Natural killer cell (primary cell): ENCODE data around the gene CREB5. TPM values are rescaled to one million over a fixed set of nuclear protein-coding genes. Genes with fewer than 3 reads are reported as not detected.
"Not testable (repeated sequence)": the region's sequence is repeated elsewhere in the genome, so short reads cannot be mapped to it uniquely, and the experiment has no call there.

Experiments
- ATAC-seq, 3 donors: fragments of 150-1000 bp in 2 of 3; fragments of 200-7000 bp in 1 of 3; cut with Tn5 transposase; 1 replicate in 1 of 3; 2 replicates in 2 of 3; pipeline ENCODE4 v1.10.0; 2021; ENCODE audit warnings: mild to moderate bottlenecking in 2 of 3, moderate library complexity in 2 of 3
- DNase-seq, 2 donors: peaks; one replicate each; pipeline versions ENCODE4 v3.0.0 to v3.0.0-alpha.2; 2013 to 2021; ENCODE audit warnings: mixed read lengths in 1 of 2
- H3K27ac ChIP-seq: one replicate; pipeline ENCODE4 v1.5.1; 2013; ENCODE audit warnings: mild to moderate bottlenecking, low read length
- H3K27me3 ChIP-seq: one replicate; pipeline ENCODE4 v1.6.1; 2013; ENCODE audit warnings: low read length; ENCODE audit not compliant: control insufficient read depth, insufficient read depth
- H3K36me3 ChIP-seq: one replicate; pipeline ENCODE4 v1.6.1; 2013; ENCODE audit warnings: low read length; ENCODE audit not compliant: control insufficient read depth, insufficient read depth
- H3K4me1 ChIP-seq: one replicate; pipeline ENCODE4 v1.6.1; 2013; ENCODE audit warnings: low read length; ENCODE audit not compliant: control insufficient read depth, insufficient read depth
- H3K4me3 ChIP-seq: one replicate; pipeline ENCODE4 v1.5.1; 2013; ENCODE audit warnings: low read length
- H3K9me3 ChIP-seq: one replicate; pipeline ENCODE4 v1.6.1; 2013; ENCODE audit warnings: low read length; ENCODE audit not compliant: control insufficient read depth, insufficient read depth
- H3K27ac Mint-ChIP-seq, 2 donors: one replicate each; pipeline ENCODE4 v1.8.0; 2022; ENCODE audit warnings: mild to moderate bottlenecking in 2 of 2, mixed read lengths in 2 of 2, moderate library complexity in 1 of 2
- H3K27me3 Mint-ChIP-seq, 2 donors: one replicate each; pipeline ENCODE4 v1.8.0; 2022; ENCODE audit warnings: low read depth in 2 of 2, mixed read lengths in 2 of 2
- H3K36me3 Mint-ChIP-seq: one replicate; pipeline ENCODE4 v1.8.0; 2022; ENCODE audit warnings: mixed read lengths
- H3K4me1 Mint-ChIP-seq, 2 donors: one replicate each; pipeline ENCODE4 v1.8.0; 2022; ENCODE audit warnings: mixed read lengths in 2 of 2
- H3K4me3 Mint-ChIP-seq: one replicate; pipeline ENCODE4 v1.8.0; 2022; ENCODE audit warnings: mild to moderate bottlenecking, moderate library complexity, mixed read lengths
- H3K9me3 Mint-ChIP-seq, 2 donors: one replicate each; pipeline ENCODE4 v1.8.0; 2022; ENCODE audit warnings: mixed read lengths in 2 of 2
- CTCF ChIP-seq: fragments of 200-600 bp; IDR thresholded peaks from one replicate; pipeline ENCODE4 v1.8.0; 2022; ENCODE audit warnings: antibody characterized with exemption
- WGBS: methylation state at CpG from one replicate; pipeline ENCODE4 v1.1.7; 2013; ENCODE audit warnings: missing lambda C conversion rate; ENCODE audit not compliant: insufficient coverage; 5-methylcytosine and 5-hydroxymethylcytosine counted together
- intact Hi-C: fragments of 100-400 bp; cut with micrococcal nuclease; formaldehyde crosslinking; loops from one replicate; pipeline ENCODE4 v1.14.2; 2022
- total RNA-seq, 4 donors: library from RNA; stranded (reverse); fragments of 120-200 nt in 1 of 4; gene quantifications; one replicate each; pipeline versions ENCODE4 v1.2.3 to v1.2.4, GENCODE V29; 2013 to 2022

Gene CREB5
- total RNA-seq, 3 donors from 2014 or later (not counting 1 experiment from before 2014, with no cell fraction given), result 0.52 to 7.0 (median 0.89) TPM

GRCh38 chr7:28550580-28551186 lies 138.4 kb downstream of the CREB5 start:
- Histone ChIP-seq H3K27ac (no peak overlapping the region), H3K9me3 (no peaks in the 10 kb centered on the region), H3K4me3 (no peak overlapping the region), H3K36me3 (no peaks in the 10 kb centered on the region), H3K4me1 (no peaks in the 10 kb centered on the region), H3K27me3 (no peaks in the 10 kb centered on the region)
- DNase-seq (no peak), ATAC-seq (no peak)
- 91% methylated on average over 6 of the region's 7 CpGs for WGBS
- intact Hi-C loops, result no loop called here
- Mint-ChIP-seq H3K4me3 (no peak overlapping the region), H3K36me3 (peaks cover 8% of the 10 kb centered on the region), H3K4me1 (no peaks in the 10 kb centered on the region), H3K27me3 (peaks cover 26 to 79% of the 10 kb centered on the region in 2 donors), H3K9me3 (peaks cover 0 to 2% of the 10 kb centered on the region in 2 donors), H3K27ac (no peak overlapping the region)
- no peak for TF ChIP-seq CTCF

GRCh38 chr7:28551331-28551730 lies 139.0 kb downstream of the CREB5 start:
- no peak for TF ChIP-seq CTCF
- H3K4me1 ChIP-seq, result no peaks in the 10 kb centered on the region
- H3K4me3 ChIP-seq, result no peak overlapping the region
- H3K9me3 Mint-ChIP-seq, result peaks cover 0 to 2% of the 10 kb centered on the region in 2 donors
- H3K27me3 Mint-ChIP-seq, result peaks cover 23 to 75% of the 10 kb centered on the region in 2 donors
- peaks cover 8% of the 10 kb centered on the region for H3K36me3 Mint-ChIP-seq
- no peaks in the 10 kb centered on the region for H3K9me3 ChIP-seq
- H3K27ac Mint-ChIP-seq, result no peak overlapping the region
- no peaks in the 10 kb centered on the region for H3K4me1 Mint-ChIP-seq
- no peak for DNase-seq
- H3K27ac ChIP-seq, result no peak overlapping the region
- intact Hi-C loops, result no loop called here
- H3K36me3 ChIP-seq, result no peaks in the 10 kb centered on the region
- no peak overlapping the region for H3K4me3 Mint-ChIP-seq
- WGBS, result 27% methylated on average over 5 of the region's 5 CpGs
- H3K27me3 ChIP-seq, result no peaks in the 10 kb centered on the region
- ATAC-seq, result no peak

DNA sequence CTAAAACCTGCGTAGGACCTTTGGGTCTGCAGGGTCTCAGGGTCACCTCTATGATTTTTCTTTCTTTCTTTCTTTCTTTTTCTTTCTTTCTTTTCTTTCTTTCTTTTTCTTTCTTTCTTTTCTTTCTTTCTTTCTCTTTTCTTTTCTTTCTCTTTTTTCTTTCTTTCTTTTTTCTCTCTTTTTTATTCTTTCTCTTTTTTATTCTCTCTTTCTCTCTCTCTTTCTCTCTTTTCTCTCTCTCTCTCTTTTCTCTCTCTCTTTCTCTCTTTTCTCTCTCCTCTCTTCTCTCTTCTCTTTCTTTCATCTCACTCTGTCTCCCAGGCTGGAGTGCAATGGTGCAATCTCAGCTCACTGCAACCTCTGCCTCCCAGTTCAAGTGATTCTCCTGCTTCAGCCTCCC lies 139.4 kb downstream of the CREB5 start:
- H3K9me3 Mint-ChIP-seq, H3K36me3 ChIP-seq, H3K27ac ChIP-seq, H3K4me3 ChIP-seq, H3K4me3 Mint-ChIP-seq, H3K4me1 ChIP-seq, DNase-seq, H3K4me1 Mint-ChIP-seq, H3K27me3 ChIP-seq, ATAC-seq, H3K9me3 ChIP-seq, intact Hi-C loops, H3K36me3 Mint-ChIP-seq, H3K27ac Mint-ChIP-seq: not testable (repeated sequence)
- WGBS, result 88% methylated on average over 1 of the region's 1 CpG
- H3K27me3 Mint-ChIP-seq, result peaks cover 23 to 75% of the 10 kb centered on the region in 2 donors

- H3K27me3 ChIP-seq, result no peaks in the 10 kb centered on the region
- no peak overlapping the region for H3K4me3 ChIP-seq
- no peak for TF ChIP-seq CTCF
- intact Hi-C loops, result no loop called here
- no peaks in the 10 kb centered on the region for H3K9me3 ChIP-seq
- H3K4me1 ChIP-seq, result no peaks in the 10 kb centered on the region
- ATAC-seq, result no peak
- H3K4me3 Mint-ChIP-seq, result no peak overlapping the region
- no peaks in the 10 kb centered on the region for H3K36me3 ChIP-seq
- H3K36me3 Mint-ChIP-seq, result no peaks in the 10 kb centered on the region
- DNase-seq, result no peak
- H3K27ac ChIP-seq, result no peak overlapping the region
- peaks cover 22 to 66% of the 10 kb centered on the region in 2 donors for H3K27me3 Mint-ChIP-seq
- 64% methylated on average over 2 of the region's 4 CpGs for WGBS
- no peaks in the 10 kb centered on the region for H3K9me3 Mint-ChIP-seq
- H3K4me1 Mint-ChIP-seq, result no peaks in the 10 kb centered on the region
- no peak overlapping the region for H3K27ac Mint-ChIP-seq
Measured at GRCh38 chr7:28554802-28555471, 142.6 kb downstream of the CREB5 start.
